Measurements from ENCODE around the gene ILF3. TPM values are rescaled to one million over a fixed set of nuclear protein-coding genes. Genes with fewer than 3 reads are reported as not detected.
"Not testable (repeated sequence)": the region's sequence is repeated elsewhere in the genome, so short reads cannot be mapped to it uniquely, and the experiment has no call there.

The ILF3 gene
- polyA plus RNA-seq, 1 donor: 358 TPM

GRCh38 chr19:10670876-10671804 is 17.0 kb downstream of the ILF3 start:
- DNase-seq: no peak

DNA sequence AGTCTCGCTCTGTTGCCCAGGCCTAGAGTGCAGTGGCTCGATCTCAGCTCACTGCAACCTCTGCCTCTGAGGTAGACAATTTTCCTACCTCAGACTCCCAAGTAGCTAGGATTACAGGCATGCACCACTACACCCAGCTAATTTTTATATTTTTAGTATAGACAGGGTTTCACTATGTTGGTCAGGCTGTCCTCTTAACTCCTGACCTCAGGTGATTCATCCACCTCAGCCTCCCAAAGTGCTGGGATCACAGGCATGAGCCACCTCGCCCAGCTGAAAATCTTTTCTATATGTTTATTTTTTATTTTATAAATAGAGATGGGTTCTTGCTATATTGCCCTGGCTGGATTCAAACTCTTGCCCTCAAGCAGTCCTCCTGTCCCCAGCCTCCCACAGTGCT is 17.8 kb downstream of the ILF3 start:
- DNase-seq: not testable (repeated sequence)

DNA sequence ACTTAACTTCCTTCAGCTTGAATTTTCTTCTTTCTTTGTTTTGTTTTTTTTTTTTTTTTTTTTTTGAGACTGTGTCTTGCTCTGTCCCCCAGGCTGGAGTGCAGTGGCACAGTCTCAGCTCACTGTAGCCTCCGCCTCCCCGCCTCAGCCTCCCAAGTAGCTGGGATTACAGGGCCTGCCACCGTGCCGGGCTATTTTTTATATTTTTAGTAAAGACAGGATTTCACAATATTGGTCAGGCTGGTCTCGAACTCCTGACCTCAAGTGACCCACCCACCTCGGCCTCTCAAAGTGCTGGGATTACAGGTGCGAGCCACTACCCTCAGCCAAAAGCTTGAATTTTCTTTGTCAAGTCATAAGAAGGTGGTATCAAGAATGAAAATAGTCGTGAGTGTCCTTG is 21.1 kb downstream of the ILF3 start:
- not testable (repeated sequence) for DNase-seq

- DNase-seq: no peak
These were observed 23.6 kb downstream of the ILF3 start for GRCh38 chr19:10677751-10678150.

GRCh38 chr19:10678813-10679212 is 24.7 kb downstream of the ILF3 start:
- no peak for DNase-seq

DNA sequence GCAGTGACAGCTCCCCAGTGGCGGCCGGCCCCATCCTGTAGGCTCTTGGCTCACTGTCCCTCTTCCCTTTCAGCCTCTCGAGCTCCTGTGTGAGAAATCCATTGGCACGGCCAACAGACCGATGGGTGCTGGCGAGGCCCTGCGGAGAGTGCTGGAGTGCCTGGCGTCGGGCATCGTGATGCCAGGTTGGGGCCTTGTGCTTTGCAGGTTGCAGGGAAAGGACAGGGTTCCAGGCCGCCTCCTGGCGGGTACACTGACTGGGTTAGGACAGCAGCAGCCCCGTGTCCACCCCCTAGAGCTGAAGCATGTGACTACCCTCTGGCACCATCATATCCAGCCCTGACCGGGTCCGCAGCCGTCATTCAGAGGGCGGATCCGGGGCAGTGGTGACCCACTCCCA is 25.6 kb downstream of the ILF3 start:
- no peak for DNase-seq

GRCh38 chr19:10680545-10681135 is 26.5 kb downstream of the ILF3 start:
- DNase-seq: no peak

DNA sequence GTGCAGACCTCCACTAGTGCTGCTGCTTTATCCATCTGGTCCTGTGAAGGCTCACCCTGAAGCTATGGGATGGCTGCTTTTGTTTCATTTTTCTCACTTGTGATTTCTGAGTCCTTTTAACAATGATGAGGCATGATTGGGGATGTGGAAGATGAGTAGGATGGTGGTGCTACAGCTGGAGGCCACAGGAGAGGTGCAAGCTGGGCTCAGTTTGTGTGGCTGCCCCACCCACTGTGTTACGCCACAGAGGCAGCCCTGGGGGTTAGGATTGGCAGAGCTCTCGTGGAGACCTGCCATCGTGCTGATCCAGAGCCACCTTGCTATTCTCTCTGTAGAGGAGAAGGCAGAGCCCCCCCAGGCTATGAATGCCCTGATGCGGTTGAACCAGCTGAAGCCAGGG is 27.5 kb downstream of the ILF3 start:
- DNase-seq: no peak

- no peak for DNase-seq
These were observed 28.4 kb downstream of the ILF3 start for GRCh38 chr19:10682397-10683063.

DNA sequence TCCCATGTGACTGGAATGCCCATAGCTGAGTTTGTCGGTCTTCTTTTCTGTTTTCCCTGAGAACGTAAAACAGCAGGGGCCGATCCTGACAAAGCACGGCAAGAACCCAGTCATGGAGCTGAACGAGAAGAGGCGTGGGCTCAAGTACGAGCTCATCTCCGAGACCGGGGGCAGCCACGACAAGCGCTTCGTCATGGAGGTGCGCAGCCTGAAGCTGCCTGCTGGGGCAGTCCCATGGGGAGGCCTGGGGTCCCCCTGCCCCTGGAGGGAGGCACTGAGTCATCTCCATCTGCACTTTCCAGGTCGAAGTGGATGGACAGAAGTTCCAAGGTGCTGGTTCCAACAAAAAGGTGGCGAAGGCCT is 28.9 kb downstream of the ILF3 start:
- no peak for DNase-seq

GRCh38 chr19:10683582-10683981 is 29.4 kb downstream of the ILF3 start:
- no peak for DNase-seq

DNA sequence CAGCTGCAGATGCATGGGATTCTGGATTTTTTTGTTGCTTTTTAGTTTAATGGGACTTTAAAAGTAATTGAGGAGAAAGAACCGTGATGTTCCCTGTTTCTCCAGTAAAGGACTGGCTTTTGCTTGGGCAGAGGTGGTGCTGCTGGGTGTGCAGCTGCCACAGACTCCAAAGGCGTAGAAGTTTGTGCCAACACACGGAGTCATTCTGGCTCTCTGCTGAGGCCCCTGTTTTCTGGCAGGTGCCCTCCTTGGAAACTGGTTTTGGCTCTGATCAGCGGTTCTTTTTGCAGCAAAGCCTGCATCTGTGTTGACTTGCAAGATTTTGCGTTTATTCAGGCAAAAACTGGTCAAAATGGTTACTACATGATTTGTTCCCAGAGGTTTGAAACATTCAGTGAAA is 31.1 kb downstream of the ILF3 start:
- DNase-seq: no peak

GRCh38 chr19:10686193-10686592 is 32.0 kb downstream of the ILF3 start:
- DNase-seq: no peak

DNA sequence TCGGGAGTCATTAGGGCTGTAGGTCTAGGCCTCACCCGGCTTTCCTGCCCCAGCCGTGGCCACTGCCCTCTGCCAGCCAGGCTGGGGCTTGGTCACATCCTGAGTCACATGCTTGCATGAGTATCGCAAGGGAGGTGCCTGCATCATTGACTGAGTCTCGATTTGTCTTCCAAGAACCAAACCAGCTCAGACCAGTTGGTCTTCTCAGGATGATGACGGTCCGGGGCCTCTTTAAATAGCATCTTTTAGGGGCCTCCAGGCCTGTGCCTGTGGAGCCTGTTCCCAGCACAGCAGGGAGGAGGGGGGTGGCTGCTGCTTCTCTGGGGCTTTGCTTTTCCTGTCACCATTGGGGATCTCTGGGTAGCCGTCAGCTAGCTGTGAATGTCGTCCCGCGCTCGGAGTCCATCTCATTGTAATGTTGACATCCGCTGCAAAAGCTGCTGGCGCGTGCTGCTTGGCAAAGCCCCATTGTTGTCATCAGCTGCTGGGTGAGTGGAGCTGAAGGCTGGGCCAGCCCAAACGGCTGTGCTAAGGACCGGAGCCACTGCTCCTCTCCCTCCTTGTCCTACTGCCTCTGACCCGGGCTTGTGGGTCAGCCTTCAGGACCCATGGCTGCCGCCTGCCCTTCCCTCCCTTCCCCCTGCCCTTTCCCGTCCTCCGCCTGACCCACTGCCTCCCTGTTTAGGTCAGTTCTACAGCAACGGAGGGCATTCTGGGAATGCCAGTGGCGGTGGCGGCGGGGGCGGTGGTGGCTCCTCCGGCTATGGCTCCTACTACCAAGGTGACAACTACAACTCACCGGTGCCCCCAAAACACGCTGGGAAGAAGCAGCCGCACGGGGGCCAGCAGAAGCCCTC is 32.7 kb downstream of the ILF3 start:
- DNase-seq: no peak

DNA sequence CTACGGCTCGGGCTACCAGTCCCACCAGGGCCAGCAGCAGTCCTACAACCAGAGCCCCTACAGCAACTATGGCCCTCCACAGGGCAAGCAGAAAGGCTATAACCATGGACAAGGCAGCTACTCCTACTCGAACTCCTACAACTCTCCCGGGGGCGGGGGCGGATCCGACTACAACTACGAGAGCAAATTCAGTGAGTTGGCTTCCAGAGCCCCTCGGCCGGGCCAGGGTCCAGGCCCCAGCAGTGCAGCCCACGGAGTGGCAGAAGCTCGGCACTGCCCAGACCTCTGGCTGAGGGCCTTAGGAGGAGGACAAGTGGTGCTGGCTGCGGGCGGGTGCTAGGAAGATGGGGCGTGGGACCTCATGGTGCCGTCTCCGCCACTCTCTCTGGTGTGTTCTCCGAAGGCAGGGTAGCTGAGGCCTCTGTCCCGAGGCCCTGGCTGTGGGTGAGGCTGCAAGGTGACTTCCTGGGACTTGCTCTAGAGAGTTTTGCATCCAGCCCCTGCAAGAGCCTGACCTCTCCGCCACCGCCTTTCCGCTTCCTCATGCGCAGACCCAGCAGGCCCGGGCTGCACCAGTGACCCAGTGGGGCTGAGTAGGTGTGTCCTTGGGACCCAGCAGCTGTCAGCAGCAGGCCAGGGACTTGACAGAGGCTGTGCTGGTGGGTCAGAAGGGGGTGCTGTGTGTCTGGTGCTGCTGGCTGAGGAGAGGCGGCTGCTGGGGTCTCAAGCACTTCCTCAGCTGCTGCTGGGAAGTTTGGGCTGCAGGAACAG is 33.6 kb downstream of the ILF3 start:
- no peak for DNase-seq

- DNase-seq: no peak
These were observed 34.6 kb downstream of the ILF3 start for GRCh38 chr19:10688545-10689280.

- no peak for DNase-seq
These were observed 36.2 kb downstream of the ILF3 start for GRCh38 chr19:10690341-10690781.

- no peak for DNase-seq
These were observed 37.2 kb downstream of the ILF3 start for GRCh38 chr19:10691178-10691881.

GRCh38 chr19:10691883-10692282 is 37.7 kb downstream of the ILF3 start:
- DNase-seq: no peak

DNA sequence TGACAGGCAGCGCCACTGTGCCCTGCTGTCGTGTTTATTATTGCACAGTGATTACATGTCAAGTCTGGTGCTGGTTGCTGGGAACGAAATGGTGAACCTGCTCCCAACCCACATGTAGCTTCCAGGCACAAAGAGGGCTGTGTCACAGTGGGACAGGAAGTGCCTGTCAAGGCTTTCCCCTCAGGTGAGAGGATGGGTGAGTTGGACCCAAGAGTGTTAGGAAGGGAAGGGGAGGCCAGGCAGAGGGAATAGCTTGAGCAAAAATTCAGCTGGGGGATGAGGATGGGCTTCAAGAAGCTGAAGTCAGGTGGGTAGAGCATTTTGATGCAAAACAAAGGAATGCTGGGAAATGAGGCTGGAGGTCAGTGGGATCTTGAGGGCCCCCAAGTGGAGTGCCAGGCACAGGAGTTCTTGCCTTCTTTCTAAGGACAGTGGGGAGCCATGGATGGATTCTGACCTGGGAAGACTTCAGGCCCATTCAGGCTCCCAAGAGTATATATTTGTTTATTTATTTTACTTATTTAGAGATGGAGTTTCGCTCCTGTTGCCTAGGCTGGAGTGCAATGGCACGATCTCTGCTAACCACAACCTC is 38.6 kb downstream of the ILF3 start:
- DNase-seq: no peak

Data from left kidney (tissue), 2 donors.